GM19463 (cell line): Measurements from ENCODE around the gene STIM2.
A peak's percentile ranks its signal among the peaks of the same experiment; 100 is the strongest.

Experiments used
- ATAC-seq: cut with Tn5 transposase; IDR thresholded peaks from one replicate; pipeline ENCODE4 v1.9.1; 2021; ENCODE audit warnings: mild to moderate bottlenecking, moderate library complexity; ENCODE audit not compliant: unreplicated experiment

STIM2 gene

GRCh38 chr4:26836539-26836938 lies 24.1 kb upstream of the STIM2 start:
- ATAC-seq, result no peak

- ATAC-seq, result no peak
These were observed 22.4 kb upstream of the STIM2 start for GRCh38 chr4:26837993-26838842.

- no peak for ATAC-seq
These were observed 21.6 kb upstream of the STIM2 start for GRCh38 chr4:26839016-26839415.

GRCh38 chr4:26839534-26839951 lies 21.1 kb upstream of the STIM2 start:
- ATAC-seq, result no peak

- ATAC-seq, result no peak
These were observed 19.9 kb upstream of the STIM2 start for GRCh38 chr4:26840786-26841185.

- no peak for ATAC-seq
These were observed 17.7 kb upstream of the STIM2 start for GRCh38 chr4:26842911-26843310.

- no peak for ATAC-seq
These were observed 10.1 kb upstream of the STIM2 start for GRCh38 chr4:26850528-26850927.

GRCh38 chr4:26851129-26851528 lies 9.5 kb upstream of the STIM2 start:
- ATAC-seq, result no peak

- ATAC-seq, result no peak
These were observed 5.9 kb upstream of the STIM2 start for GRCh38 chr4:26854701-26855100.

GRCh38 chr4:26856906-26857277 lies 3.7 kb upstream of the STIM2 start:
- ATAC-seq, result no peak

- peak; percentile 48 for ATAC-seq
These were observed 3.2 kb upstream of the STIM2 start for GRCh38 chr4:26857278-26858034.

- no peak for ATAC-seq
These were observed 2.4 kb upstream of the STIM2 start for GRCh38 chr4:26858035-26858918.

- ATAC-seq, result no peak
These were observed 1.7 kb upstream of the STIM2 start for GRCh38 chr4:26858947-26859401.

- ATAC-seq, result no peak
These were observed 882 bp upstream of the STIM2 start for GRCh38 chr4:26859762-26860156.

GRCh38 chr4:26860922-26861433 lies 337 bp downstream of the STIM2 start:
- peak; percentile 20 for ATAC-seq

- peak; percentile 38 for ATAC-seq
These were observed 969 bp downstream of the STIM2 start for GRCh38 chr4:26861434-26862186.

- ATAC-seq, result no peak
These were observed 1.8 kb downstream of the STIM2 start for GRCh38 chr4:26862381-26862915.

GRCh38 chr4:26863512-26863911 lies 2.9 kb downstream of the STIM2 start:
- no peak for ATAC-seq

- ATAC-seq, result no peak
These were observed 4.3 kb downstream of the STIM2 start for GRCh38 chr4:26864899-26865298.

- ATAC-seq, result no peak
These were observed 5.6 kb downstream of the STIM2 start for GRCh38 chr4:26866203-26866602.
